NCI-H82 (cell line): ENCODE results near the gene ZPBP2.
A peak's percentile ranks its signal among the peaks of the same experiment; 100 is the strongest.
"Not testable (repeated sequence)": the region's sequence is repeated elsewhere in the genome, so short reads cannot be mapped to it uniquely, and the experiment has no call there.

Experiments used
- DNase-seq: peaks from one replicate; lab custom pipeline; 2025; lab: John Stamatoyannopoulos, UW

Gene ZPBP2

DNA sequence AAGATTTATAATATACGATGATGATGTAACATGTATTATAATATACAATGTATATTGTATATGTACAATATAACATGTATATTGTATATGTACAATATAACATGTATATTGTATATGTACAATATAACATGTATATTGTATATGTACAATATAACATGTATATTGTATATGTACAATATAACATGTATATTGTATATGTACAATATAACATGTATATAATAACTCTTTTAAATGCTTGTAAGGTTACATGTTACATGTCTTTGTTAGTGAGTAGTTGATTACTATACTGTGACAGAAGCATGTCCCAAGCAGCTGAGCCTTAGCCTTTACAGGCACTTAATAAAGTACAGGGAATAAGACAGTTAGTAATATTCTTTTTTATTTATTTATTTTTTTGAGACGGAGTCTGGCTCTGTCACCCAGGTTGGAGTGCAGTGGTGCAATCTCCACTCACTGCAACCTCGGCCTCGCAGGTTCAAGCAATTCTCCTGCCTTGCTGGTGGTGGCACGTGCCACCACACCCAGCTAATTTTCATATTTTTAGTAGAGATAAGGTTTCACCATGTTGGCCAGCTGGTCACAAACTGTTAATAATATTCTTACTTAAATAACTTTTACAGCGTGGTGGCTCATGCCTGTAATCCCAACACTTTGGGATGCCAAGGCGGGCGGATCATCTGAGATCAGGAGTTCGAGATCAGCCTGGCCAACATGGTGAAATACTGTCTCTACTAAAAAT, 11.9 kb upstream of the ZPBP2 start:
- not testable (repeated sequence) for DNase-seq

DNA sequence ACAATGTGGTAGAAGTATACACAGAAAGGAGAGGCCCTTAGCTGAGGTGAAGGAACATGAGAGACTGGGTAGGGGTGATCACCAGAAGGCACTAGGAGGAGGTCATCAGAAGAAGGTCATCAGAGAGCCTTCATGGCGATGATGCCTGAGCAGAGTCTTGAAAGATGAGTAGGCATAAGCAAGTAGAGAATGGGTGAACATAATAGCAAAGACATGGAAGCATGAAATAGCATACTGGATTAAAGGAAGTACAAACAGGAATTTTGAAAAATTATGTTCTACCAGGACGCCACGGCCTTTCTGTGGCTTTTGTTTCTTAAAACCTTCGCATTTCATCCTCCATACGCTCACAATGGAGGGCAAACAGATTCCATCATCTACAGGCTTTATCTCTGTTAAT, 6.8 kb upstream of the ZPBP2 start:
- no peak for DNase-seq

DNA sequence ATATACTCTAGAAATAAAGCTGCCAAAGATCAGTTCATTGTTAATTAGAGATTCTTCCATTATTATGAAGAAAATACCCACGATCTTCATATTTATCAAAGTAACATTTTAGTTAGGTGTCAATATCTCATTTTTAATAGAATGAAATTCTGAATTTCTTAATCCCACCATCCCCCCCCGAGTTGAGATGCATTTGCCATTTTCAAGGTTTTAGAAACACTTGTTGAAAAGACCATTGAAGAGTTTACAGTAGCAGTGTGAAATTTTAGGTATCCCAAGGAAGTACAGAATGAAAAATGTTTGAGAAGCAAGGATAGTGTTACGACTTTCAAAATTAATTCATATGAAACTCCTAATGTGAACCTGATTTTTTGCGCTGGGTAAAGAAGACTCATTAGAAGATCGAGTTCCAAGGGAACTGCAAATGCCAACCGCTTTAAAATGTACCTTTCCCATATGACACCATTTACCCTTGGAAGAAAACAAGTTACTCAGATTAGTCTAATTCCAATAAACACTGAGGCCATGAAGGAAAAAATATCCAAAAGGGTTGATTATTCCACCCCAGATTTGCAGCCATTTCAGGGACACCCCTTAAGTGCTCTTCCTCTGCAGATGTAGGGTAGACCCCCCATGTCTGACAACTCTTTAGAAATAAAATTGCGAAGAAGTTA, 4.6 kb upstream of the ZPBP2 start:
- DNase-seq, result no peak

DNA sequence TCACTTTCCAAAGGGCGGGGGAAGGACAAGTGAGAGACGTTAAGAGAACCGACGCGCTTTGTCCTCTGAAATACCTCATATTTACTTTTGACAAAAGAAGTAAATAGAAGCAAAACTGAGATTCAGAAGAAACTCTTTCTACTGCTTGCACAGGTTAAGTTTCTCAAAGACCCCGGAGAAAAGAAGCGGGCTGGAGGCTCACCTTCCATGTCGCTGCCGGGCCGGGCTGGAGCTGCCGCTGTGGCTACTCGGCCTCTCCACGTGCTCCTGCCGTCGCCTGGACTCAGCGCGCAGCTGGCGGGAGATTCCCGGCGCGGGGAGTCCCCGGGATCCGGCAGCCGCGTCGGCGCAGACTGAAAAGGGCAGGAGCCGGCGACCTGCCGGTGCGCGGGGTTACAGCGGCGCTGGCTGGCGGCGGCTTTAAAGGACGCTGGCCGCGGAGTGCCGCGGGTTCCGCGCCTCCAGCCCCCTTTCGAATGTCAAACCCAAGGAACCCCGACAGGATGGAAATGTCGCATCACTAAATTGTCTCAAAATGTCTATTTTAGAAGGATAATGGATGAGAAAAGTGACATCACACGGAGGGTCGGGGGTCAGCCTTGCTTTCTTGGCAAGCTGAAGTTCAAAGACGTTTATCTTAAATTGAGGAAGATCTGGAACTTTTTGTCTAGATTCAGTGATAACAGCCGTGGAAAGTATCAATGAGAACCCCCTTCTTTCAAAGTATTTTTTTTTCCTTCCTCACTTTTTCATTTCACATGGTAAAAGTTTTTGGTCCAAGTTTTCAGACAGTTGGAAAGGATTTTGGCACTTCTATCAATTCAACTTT, 3.9 kb upstream of the ZPBP2 start, which contains the start of gene IKZF3:
TSS of gene IKZF3 (minus strand) at position 395 of the 829 bp plus-strand sequence. CDS start at position 209, 186 bp downstream.
- DNase-seq, result peak; percentile 82

DNA sequence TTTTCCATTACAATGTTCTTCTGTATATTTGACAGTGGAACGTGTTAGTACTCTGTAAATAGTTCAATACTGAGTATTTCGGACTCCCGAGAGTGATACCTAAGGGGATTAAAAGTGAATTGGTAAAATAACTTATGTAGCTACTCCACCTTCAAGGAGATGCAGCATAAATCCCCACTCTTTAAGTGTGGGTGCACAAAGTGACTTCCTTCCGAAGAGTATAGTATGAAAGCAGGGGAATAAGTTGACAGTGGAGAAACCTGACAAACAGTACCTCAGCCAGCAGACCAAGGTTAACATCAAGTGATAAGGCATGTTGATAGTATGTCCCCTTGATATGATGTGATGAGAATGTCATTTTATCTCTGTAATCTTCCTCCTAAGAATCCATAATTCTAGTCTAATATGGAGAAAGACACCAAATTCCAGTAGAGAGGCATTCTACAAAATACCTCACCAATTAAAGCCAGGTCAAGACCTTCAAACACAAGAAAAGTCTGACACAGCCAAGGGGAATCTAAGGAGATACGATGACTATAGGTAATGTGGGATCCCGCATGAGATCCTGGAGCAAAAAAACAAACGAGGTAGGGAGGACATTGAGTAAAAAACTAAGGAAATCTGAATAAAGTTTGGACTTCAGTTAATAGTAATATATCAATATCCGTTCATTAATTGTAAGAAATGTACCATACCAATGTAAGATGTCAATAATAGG, 1.8 kb upstream of the ZPBP2 start:
- no peak for DNase-seq

DNA sequence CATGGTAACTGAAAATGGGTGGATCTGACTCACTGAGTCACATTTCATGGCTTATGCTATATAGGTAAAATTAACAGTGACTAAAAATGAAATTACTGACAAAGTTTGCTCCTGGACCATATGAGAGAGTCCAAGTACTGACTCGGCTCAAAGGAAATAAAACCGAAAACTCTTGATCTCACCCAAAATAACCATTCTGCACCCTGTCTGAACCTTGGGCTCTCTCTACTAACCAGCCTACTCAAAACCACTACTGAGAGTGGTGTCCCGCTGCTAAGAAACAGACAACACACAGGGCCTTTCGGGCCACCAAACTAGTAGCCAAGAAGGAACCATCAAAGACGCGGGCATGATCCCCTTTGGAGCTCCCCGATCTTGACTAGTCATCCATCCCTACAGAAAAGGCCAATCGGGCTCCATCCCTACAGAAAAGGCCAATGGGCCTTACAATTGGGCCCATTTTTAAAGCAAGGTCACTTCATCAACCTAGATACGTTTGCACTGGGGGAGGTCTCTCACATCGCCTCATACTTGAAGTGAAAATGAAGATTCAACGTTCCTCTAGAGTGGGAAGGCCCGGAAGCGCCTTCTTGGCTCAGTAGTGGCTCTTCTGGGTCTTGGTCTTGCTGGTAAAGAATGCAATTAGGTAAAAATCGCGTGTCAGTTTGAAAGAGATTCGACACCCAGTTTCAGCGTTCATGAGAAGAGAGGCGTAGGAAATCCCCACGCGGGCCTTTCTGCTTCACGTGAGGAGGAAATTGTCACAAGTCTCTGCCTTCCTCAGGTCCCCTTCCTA, 720 bp upstream of the ZPBP2 start:
- DNase-seq, result no peak

DNA sequence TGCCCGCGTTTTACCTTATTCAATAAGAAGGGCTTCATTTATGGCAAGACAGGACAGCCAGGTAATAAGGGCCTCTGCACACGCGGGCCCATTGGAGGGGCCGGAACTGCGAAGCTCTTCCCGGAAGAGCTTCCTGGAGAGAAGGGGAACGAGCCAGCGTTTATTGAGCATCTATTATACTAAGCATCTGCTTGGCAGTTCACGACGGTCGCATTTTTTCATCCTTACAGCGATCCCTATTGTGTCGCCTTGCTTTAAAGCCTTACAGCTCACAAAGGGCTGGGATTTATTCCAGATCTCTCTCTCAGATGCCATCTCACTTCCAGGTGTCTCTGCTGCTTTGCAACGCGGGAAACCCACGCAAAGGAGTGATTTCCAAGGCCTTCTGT, 546 bp downstream of the ZPBP2 start:
- no peak for DNase-seq

DNA sequence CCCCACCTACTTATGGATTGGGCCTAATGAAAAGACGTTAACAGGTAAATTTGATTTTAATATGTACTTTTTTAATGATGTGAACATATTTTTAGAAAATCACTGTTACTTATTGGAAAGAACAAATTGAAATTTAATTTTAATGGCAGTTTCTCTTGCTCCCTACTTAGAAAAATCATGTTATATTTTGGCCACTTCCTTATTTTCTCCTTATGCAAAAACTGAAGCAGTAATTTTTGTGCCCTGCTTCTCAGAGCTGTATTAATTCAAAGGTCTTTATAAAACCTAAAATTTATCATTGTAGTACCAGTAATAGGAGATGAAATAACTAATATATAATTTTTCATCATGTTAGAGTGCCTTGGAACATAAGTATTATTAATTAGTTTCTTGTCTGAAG, 2.8 kb downstream of the ZPBP2 start:
- no peak for DNase-seq

DNA sequence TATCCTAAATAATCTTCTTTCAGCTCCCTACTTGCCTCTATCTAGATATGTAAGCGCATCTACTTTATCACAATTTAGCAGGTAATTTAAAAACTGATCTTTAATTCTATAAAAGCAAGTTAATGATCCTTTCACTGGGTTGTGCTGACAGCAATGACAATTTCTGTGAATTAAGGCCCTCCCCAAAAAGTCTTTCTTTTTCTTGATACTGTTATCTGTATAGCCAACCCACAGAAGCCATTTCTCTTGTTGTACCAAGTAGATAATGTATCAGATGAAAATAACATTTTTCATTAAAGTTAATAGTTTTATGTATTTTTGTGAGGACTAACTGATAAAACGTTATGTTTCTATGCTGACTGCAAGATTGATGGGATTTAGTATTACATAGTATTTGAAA, 3.8 kb downstream of the ZPBP2 start:
- DNase-seq, result no peak

DNA sequence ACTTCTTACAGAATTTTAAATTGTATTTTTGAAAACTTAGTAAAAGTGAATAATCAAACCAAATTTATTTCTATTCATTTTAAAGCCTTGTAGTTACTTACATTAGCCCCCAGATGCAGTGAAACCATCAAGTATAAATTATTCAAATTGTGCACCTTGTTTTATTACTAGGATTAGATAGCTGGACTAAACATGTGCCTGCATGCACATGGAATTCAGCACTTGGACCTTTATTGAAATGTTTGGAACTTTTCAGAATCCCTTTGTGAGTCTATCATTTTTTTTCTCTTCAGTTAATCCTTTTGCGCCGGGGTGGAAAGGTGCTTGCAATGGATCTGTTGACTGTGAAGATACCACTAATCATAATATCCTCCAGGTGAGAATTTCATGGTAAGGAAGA, 4.7 kb downstream of the ZPBP2 start:
- DNase-seq, result peak; percentile 35

DNA sequence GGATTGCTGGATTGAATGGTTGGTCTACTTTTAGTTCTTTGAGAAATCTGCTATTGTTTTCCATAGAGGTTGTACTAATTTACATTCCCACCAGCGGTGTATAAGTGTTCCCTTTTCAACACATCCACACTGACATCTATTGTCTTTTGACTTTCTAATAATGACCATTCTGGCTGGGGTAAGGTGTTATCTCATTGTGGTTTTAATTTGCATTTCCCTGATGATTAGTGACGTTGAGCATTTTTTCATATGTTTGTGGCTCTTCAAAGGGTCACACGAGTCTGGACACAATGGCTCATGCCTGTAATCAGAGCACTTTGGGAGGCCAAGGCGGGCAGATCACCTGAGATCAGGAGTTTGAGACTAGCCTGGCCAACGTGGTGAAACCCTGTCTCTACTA, 18.1 kb downstream of the ZPBP2 start:
- DNase-seq, result not testable (repeated sequence)

DNA sequence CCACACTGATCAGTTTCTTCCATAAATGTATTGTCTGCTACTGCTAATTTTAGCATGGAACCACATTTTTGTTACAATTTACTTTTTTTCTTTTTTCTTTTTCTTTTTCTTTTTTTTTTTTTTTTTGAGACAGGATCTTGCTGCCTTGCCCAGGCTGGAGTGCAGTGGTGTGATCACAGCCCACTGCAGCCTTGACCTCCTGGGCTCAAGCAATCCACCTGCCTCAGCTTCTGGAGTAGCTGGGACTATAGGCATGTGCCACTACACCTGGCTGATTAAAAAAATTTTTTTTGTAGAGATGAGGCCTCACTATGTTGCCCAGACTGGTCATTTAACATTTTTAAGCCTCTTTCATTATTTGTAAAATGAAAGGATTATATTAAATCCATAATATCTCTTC, 19.1 kb downstream of the ZPBP2 start:
- no peak for DNase-seq

DNA sequence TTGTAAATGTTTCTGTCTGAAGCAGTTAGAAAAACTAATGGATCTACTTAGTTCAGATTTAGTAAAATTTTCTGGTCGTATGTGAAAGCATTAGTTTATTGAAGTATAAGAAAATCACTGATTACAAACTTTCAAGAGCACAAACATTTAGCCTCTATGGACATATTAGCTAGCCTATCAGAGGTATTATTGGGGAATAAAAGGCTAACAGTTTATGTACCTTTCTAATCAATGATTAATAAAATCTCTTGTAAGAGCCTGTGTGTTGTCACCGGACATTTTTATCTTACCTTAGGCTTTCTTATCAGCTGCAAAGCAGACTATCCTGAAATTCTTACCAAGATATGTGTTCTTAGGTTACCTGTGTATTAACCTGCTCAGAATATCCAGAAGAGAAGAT, 21.2 kb downstream of the ZPBP2 start:
- no peak for DNase-seq

DNA sequence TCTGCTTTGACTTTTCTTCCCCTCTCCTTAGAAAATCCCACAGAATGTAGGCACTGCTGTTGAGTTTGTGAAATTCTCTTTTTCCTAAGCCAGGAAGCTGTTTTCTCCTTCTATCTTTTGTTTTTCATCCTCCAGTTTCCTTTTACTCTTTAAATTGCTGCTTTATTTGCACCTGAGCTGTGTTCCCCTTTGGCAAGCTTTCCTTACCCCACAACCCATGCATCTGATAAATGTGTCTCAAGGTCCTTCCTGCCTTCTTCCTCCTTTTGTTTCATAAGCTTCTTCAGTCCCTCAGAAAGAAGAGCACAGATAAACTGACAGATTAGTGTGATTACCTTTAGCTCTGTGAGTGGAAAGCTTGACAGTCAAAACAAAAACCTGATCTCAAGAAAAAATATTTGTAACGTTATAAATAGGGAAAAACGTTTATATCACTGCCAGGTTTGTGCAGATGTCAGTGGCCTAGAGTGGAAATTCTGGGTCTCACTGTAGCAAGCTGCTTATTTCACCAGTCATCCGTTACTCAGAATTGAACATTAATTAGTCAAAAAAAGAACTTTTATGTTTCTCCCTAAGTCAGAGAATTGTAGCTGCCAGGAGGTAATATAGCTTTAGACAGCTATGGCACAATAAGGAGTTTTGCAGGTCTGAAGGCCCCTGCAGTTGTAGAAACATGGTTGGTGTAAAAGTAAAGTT, 26.8 kb downstream of the ZPBP2 start:
- no peak for DNase-seq

DNA sequence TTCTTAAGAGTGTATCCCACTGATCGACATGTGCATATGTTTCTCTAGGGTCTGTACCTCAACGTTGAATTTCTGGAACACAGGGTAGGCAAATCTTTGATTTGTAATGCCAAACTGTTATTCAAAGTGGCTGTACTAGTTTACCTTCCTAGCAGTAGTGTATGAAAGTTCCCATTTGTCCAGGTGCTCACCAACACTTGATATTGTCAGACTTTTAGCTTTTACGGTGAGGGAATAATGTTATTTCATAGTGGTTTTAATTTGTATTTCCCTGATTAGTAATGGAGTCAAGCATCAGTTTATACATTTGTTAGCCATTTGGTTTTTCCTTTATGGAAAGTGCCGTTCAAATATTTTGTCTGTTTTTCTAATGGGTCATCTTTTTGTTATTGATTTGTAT, 30.1 kb downstream of the ZPBP2 start:
- DNase-seq, result no peak

DNA sequence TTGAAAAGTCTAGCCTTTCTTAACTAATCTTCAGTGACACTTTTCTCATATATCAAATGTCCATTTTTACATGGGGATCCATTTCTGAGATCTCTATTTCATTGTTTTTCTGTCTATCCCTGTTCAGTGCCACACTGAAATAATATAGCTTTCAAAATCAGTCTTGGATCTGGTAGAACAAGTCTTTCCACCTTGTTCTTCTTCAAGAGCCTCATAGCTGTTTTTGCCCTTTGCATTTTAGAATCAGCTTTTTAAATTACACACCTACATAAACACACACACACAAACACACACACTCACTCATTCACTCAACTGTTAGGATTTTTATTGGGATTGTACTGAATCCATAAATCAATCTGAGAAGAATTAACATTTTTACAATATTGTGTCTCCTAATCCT, 31.2 kb downstream of the ZPBP2 start:
- no peak for DNase-seq

DNA sequence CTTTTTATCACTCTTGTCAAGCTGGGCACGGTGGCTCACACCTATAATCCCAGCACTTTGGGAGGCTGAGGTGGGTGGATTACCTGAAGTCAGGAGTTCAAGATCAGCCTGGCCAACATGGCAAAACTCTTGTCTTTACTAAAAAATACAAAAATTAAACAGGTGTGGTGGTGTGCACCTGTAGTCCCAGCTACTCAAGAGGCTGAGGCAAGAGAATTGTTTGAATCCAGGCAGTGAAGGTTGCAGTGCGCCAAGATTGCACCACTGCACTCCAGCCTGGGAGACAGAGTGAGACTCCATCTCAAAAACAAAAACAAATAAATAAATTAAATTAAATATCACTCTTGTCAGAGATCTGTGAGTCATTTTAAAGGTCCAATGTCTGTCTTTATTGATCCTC, 34.0 kb downstream of the ZPBP2 start:
- not testable (repeated sequence) for DNase-seq

DNA sequence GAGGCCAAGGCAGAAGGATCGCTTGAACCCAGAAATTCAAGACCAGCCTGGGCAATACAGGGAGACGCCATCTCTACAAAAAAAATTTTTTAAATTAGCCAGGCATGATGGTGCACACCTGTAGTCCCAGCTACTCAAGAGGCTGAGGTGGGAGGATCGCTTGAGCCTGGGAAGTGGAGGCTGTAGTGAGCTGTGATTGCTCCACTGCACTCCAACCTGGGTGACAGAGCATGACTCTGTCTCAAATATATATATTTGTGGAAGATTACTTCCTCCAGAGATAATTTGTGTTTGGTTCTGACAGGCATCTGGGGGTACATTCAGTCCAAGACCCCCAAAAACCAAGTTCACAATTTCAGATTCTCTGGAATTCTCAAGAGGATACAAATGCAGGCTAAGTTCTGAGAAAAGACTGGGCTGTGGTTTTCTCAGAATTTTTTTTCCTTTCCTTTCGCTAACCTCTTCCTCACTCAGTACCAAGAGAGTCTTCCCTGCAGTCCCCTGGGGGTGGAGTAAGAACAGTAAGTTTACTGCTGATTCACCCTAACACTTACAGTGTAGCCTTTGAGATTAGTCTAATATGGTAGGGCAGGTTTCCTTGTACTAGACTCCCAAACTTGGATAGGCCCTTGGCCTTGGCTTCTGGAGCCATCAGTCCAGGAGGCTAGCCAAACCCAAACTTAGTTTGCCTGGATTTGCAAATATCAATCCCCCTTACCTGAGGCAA, 35.3 kb downstream of the ZPBP2 start:
- DNase-seq, result no peak

DNA sequence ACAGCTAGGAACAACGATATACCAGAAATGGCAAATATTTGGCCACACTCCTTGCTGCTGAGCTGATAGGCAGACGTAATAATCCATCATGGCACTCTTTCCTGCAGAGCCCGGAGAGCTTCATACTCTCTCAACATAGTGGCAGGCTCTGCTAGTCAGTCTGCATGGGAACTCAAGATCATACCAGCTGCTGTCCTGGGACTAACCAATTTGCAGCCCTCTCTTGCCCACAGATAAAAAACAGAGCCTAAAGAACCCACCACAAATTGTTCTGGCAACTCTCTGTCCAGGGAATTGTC, 36.9 kb downstream of the ZPBP2 start:
- no peak for DNase-seq

DNA sequence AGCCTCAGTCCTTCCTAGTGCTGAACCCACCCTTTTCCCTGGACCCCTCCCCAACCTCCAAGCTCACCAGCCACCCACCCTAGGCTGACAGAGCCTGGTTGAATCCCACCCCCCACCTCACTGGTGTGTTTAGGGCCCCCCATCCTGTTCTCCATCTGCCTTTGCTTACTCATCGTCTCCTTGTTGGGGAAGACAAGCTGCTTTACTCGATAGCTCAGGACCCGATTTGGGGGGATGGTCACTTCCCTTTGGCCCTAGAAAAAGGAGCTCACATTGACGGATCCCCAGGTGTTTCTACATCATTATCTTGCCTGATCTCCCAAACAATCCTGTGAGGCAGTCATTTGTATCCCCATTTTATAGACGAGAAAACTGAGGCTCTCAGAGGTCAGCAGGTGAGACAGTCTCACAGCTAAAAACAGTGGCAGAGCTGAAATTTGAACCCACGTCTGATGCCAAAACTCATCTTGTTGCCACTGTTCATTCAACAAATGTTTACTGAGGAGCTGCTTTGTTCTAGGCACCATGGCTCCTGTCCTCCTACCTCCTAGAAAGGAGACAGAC, 40.9 kb downstream of the ZPBP2 start:
- no peak for DNase-seq
